HG03469 (cell line): ENCODE results near the gene MAN2A1.
A peak's percentile ranks its signal among the peaks of the same experiment; 100 is the strongest.

Source experiments
- ATAC-seq: cut with Tn5 transposase; IDR thresholded peaks from one replicate; pipeline ENCODE4 v1.9.1; 2021; ENCODE audit warnings: mild to moderate bottlenecking, moderate library complexity, moderate number of reproducible peaks; ENCODE audit not compliant: unreplicated experiment

Gene MAN2A1

GRCh38 chr5:109678447-109678846 is 11.3 kb upstream of the MAN2A1 start:
- ATAC-seq, result no peak

- no peak for ATAC-seq
Observed at GRCh38 chr5:109681763-109682162, 8.0 kb upstream of the MAN2A1 start.

GRCh38 chr5:109682383-109682782 is 7.3 kb upstream of the MAN2A1 start:
- no peak for ATAC-seq

- ATAC-seq, result no peak
Observed at GRCh38 chr5:109685916-109686315, 3.8 kb upstream of the MAN2A1 start.

- ATAC-seq, result no peak
Observed at GRCh38 chr5:109688630-109688969, 1.1 kb upstream of the MAN2A1 start.

GRCh38 chr5:109688970-109689739 is 572 bp upstream of the MAN2A1 start:
- ATAC-seq, result peak; percentile 67

GRCh38 chr5:109690242-109690974 is 681 bp downstream of the MAN2A1 start:
- no peak for ATAC-seq

GRCh38 chr5:109690975-109691574 is 1.3 kb downstream of the MAN2A1 start:
- ATAC-seq, result no peak

- ATAC-seq, result no peak
Observed at GRCh38 chr5:109691996-109692395, 2.3 kb downstream of the MAN2A1 start.

- no peak for ATAC-seq
Observed at GRCh38 chr5:109692852-109693251, 3.1 kb downstream of the MAN2A1 start.

GRCh38 chr5:109693535-109694400 is 4.0 kb downstream of the MAN2A1 start:
- no peak for ATAC-seq

GRCh38 chr5:109694451-109694891 is 4.7 kb downstream of the MAN2A1 start:
- ATAC-seq, result no peak

GRCh38 chr5:109695005-109695926 is 5.5 kb downstream of the MAN2A1 start:
- peak; percentile 46 for ATAC-seq

GRCh38 chr5:109697339-109697738 is 7.6 kb downstream of the MAN2A1 start:
- ATAC-seq, result no peak

- no peak for ATAC-seq
Observed at GRCh38 chr5:109700516-109701153, 10.9 kb downstream of the MAN2A1 start.

- no peak for ATAC-seq
Observed at GRCh38 chr5:109701252-109701651, 11.5 kb downstream of the MAN2A1 start.

- no peak for ATAC-seq
Observed at GRCh38 chr5:109701792-109702191, 12.1 kb downstream of the MAN2A1 start.

GRCh38 chr5:109703166-109703565 is 13.4 kb downstream of the MAN2A1 start:
- no peak for ATAC-seq

- no peak for ATAC-seq
Observed at GRCh38 chr5:109703829-109704228, 14.1 kb downstream of the MAN2A1 start.
